HCT116 (cell line): ENCODE data around the gene IDH3G. TPM values are rescaled to one million over a fixed set of nuclear protein-coding genes. Genes with fewer than 3 reads are reported as not detected.

ENCODE experiments used
- ATAC-seq: fragments of 200-7000 bp; cut with Tn5 transposase; 2 replicates; pipeline ENCODE4 v1.9.1; 2020; ENCODE audit warnings: mild to moderate bottlenecking, moderate library complexity
- BruUV-seq: library from RNA; stranded (reverse); fragments of 400-500 nt; replicated peaks from 2 replicates; lab custom pipeline; 2021; lab: Mats Ljungman, UMichigan
- CTCF ChIA-PET: fragments of 300-600 bp; sonication (Branson Sonifier 250); formaldehyde crosslinking; loops from one replicate; lab custom pipeline; 2021; ENCODE audit warnings: antibody characterized with exemption; lab: Charles Lee
- POLR2A ChIA-PET: fragments of 300-600, 350-600 bp; sonication (Branson Sonifier 250); formaldehyde crosslinking; loops from one replicate; lab custom pipeline; 2021; ENCODE audit warnings: antibody characterized with exemption; lab: Charles Lee
- RAD21 ChIA-PET, 2 experiments: fragments of 300-600 bp; sonication (Branson Sonifier 250); formaldehyde crosslinking; loops; one replicate each; lab custom pipeline; 2023; ENCODE audit warnings: low total read pairs in 2 of 2; ENCODE audit not compliant: uncharacterized antibody in 2 of 2, unreplicated experiment in 2 of 2, low non-redundant PET in 1 of 2; lab: Charles Lee
- DNase-seq: peaks from one replicate; pipeline ENCODE4 v3.0.0-alpha.2; 2010; ENCODE audit warnings: low read depth, low spot score
- H2AFZ ChIP-seq: fragments of 200-600 bp; shearing (Covaris generic), sonication (generic); 2 replicates; pipeline ENCODE4 v1.6.1; 2017; ENCODE audit warnings: low read depth, mixed run types, mixed read lengths, antibody characterized with exemption, low read length; ENCODE audit not compliant: poor library complexity, severe bottlenecking
- H3K27ac ChIP-seq: 2 replicates; pipeline ENCODE4 v1.5.1; 2012; ENCODE audit warnings: low read depth, low read length
- H3K27me3 ChIP-seq: fragments of 200-600 bp; sonication (generic); 2 replicates; pipeline ENCODE4 v1.6.1; 2016; ENCODE audit warnings: mixed run types, low read length, mixed read lengths; ENCODE audit not compliant: insufficient read depth
- H3K36me3 ChIP-seq, 2 experiments: fragments of 200-500 bp in 1 of 2; fragments of 200-600 bp in 1 of 2; sonication (Bioruptor generic) in 1 of 2; sonication (generic) in 1 of 2; 2 replicates each; pipeline versions ENCODE4 v1.5.1 to v1.6.1; 2014 to 2016; ENCODE audit warnings: low read length in 2 of 2, inconsistent platforms in 1 of 2, mixed read lengths in 1 of 2, mixed run types in 1 of 2; ENCODE audit not compliant: insufficient read depth in 2 of 2, control insufficient read depth in 1 of 2
- H3K4me1 ChIP-seq, 2 experiments: fragments of 200-600 bp in 1 of 2; sonication (generic) in 1 of 2; 2 replicates each; pipeline versions ENCODE4 v1.5.1 to v1.6.1; 2012 to 2017; ENCODE audit warnings: low read length in 2 of 2, inconsistent platforms in 1 of 2, mild to moderate bottlenecking in 1 of 2, mixed read lengths in 1 of 2, mixed run types in 1 of 2, moderate library complexity in 1 of 2; ENCODE audit not compliant: insufficient read depth in 2 of 2, control insufficient read depth in 1 of 2
- H3K4me2 ChIP-seq: fragments of 200-600 bp; sonication (generic); 2 replicates; pipeline ENCODE4 v1.6.1; 2017; ENCODE audit warnings: mixed run types, low read length, mixed read lengths
- H3K4me3 ChIP-seq, 2 experiments: fragments of 200-600 bp in 1 of 2; sonication (generic) in 1 of 2; replicated peaks in 1 of 2; 2 replicates each; pipeline ENCODE4 v1.5.1; 2011 to 2016; ENCODE audit warnings: low read length in 2 of 2, control low read depth in 1 of 2, low read depth in 1 of 2, mild to moderate bottlenecking in 1 of 2, mixed read lengths in 1 of 2, mixed run types in 1 of 2
- H3K79me2 ChIP-seq: fragments of 200-600 bp; sonication (generic); 2 replicates; pipeline ENCODE4 v1.6.1; 2017; ENCODE audit warnings: mild to moderate bottlenecking, mixed run types, low read length, moderate library complexity, mixed read lengths; ENCODE audit not compliant: insufficient read depth
- H3K9ac ChIP-seq: fragments of 200-600 bp; sonication (generic); 2 replicates; pipeline ENCODE4 v1.6.1; 2016; ENCODE audit warnings: low read length, mixed read lengths
- H3K9me2 ChIP-seq: fragments of 200-600 bp; sonication (generic), shearing (Covaris generic); 2 replicates; pipeline ENCODE4 v1.6.1; 2017; ENCODE audit warnings: mixed run types, mild to moderate bottlenecking, moderate library complexity; ENCODE audit not compliant: insufficient read depth
- H3K9me3 ChIP-seq, 2 experiments: fragments of 200-500 bp in 1 of 2; fragments of 200-600 bp in 1 of 2; sonication (Bioruptor generic) in 1 of 2; sonication (generic) in 1 of 2; 2 replicates each; pipeline ENCODE4 v1.6.1; 2014 to 2017; ENCODE audit warnings: low read length in 2 of 2, mixed read lengths in 2 of 2, inconsistent platforms in 1 of 2, low read depth in 1 of 2, mild to moderate bottlenecking in 1 of 2, mixed run types in 1 of 2, moderate library complexity in 1 of 2; ENCODE audit not compliant: control insufficient read depth in 1 of 2, insufficient read depth in 1 of 2
- H4K20me1 ChIP-seq: fragments of 200-600 bp; sonication (generic), shearing (Covaris generic); 2 replicates; pipeline ENCODE4 v1.6.1; 2017; ENCODE audit warnings: mixed run types, mild to moderate bottlenecking, moderate library complexity; ENCODE audit not compliant: insufficient read depth
- CBX3 ChIP-seq: IDR thresholded peaks from 2 replicates; pipeline ENCODE4 v1.6.1; 2012; ENCODE audit warnings: low read depth
- CEBPB ChIP-seq: IDR thresholded peaks from 2 replicates; pipeline ENCODE4 v1.6.1; 2012; ENCODE audit warnings: low read depth
- ELF1 ChIP-seq: IDR thresholded peaks from 2 replicates; pipeline ENCODE4 v1.6.1; 2012; ENCODE audit warnings: low read depth, borderline replicate concordance
- EZH2 ChIP-seq: fragments of 200-600 bp; sonication (generic); IDR thresholded peaks from 2 replicates; pipeline ENCODE4 v1.6.1; 2017; ENCODE audit warnings: antibody characterized with exemption, mixed run types
- EZH2phosphoT487 ChIP-seq: fragments of 200-600 bp; IDR thresholded peaks from 2 replicates; pipeline ENCODE4 v1.6.1; 2018; ENCODE audit warnings: antibody characterized with exemption, borderline replicate concordance
- JUND ChIP-seq: IDR thresholded peaks from 2 replicates; pipeline ENCODE4 v1.6.1; 2012
- POLR2A ChIP-seq: IDR thresholded peaks from 2 replicates; pipeline ENCODE4 v1.7.0; 2011; ENCODE audit warnings: borderline replicate concordance; ENCODE audit not compliant: insufficient read depth, insufficient read length; ENCODE audit errors: extremely low read depth
- POLR2AphosphoS5 ChIP-seq: IDR thresholded peaks from 2 replicates; pipeline ENCODE4 v1.6.1; 2011; ENCODE audit warnings: mild to moderate bottlenecking, low read depth, low read length, moderate library complexity
- TCF7L2 ChIP-seq: IDR thresholded peaks from 2 replicates; pipeline ENCODE4 v1.7.0; 2011; ENCODE audit warnings: borderline replicate concordance, inconsistent platforms; ENCODE audit not compliant: insufficient read depth, insufficient read length; ENCODE audit errors: extremely low read depth
- YY1 ChIP-seq: IDR thresholded peaks from 2 replicates; pipeline ENCODE4 v1.6.1; 2011; ENCODE audit warnings: low read length, low read depth, moderate library complexity, mild to moderate bottlenecking; ENCODE audit not compliant: insufficient replicate concordance; ENCODE audit errors: extremely low read depth
- ZFX ChIP-seq: fragments of 450-650 bp; IDR thresholded peaks from 2 replicates; pipeline ENCODE4 v1.6.1; 2017
- intact Hi-C: fragments of 100-400 bp; cut with micrococcal nuclease; formaldehyde crosslinking; loops from 2 replicates; pipeline ENCODE4 v1.10.0; 2022
- total RNA-seq: library from RNA; stranded (reverse); gene quantifications from one replicate; pipeline ENCODE4 v1.2.1, GENCODE V29; 2021; ENCODE audit not compliant: unreplicated experiment

The IDH3G gene
- total RNA-seq, 1 experiment from 2014 or later, result 49.7 TPM

GRCh38 chrX:153816831-153817690 lies 22.9 kb upstream of the IDH3G start:
- RAD21 ChIA-PET, result no interaction called here
- H4K20me1 ChIP-seq, result no peaks in the 10 kb centered on the region
- TF ChIP-seq POLR2AphosphoS5 (no peak), POLR2A (no peak), EZH2 (no peak)
- no peak overlapping the region for H3K4me2 ChIP-seq
- no TSS peak for BruUV-seq
- H3K9me3 ChIP-seq, result no peaks in the 10 kb centered on the region
- POLR2A ChIA-PET, result no interaction called here
- ATAC-seq, result no peak
- intact Hi-C loops, result no loop called here
- H2AFZ ChIP-seq, result no peak overlapping the region
- H3K4me1 ChIP-seq, result peaks cover 0 to 9% of the 10 kb centered on the region in 2 experiments; a peak in 2 of 4 replicates
- DNase-seq, result no peak
- H3K79me2 ChIP-seq, result no peaks in the 10 kb centered on the region
- no peaks in the 10 kb centered on the region for H3K36me3 ChIP-seq
- CTCF ChIA-PET, result no interaction called here
- no peak overlapping the region for H3K9ac ChIP-seq
- H3K9me2 ChIP-seq, result no peaks in the 10 kb centered on the region
- H3K27ac ChIP-seq, result no peak overlapping the region
- H3K4me3 ChIP-seq, result no peak overlapping the region
- H3K27me3 ChIP-seq, result no peaks in the 10 kb centered on the region

- POLR2A ChIA-PET, result no interaction called here
- H3K9ac ChIP-seq, result no peak overlapping the region
- RAD21 ChIA-PET, result no interaction called here
- no peaks in the 10 kb centered on the region for H3K36me3 ChIP-seq
- CTCF ChIA-PET, result no interaction called here
- H3K9me3 ChIP-seq, result no peaks in the 10 kb centered on the region
- H3K4me3 ChIP-seq, result no peak overlapping the region
- H2AFZ ChIP-seq, result no peak overlapping the region
- DNase-seq (no peak), ATAC-seq (no peak)
- H4K20me1 ChIP-seq, result no peaks in the 10 kb centered on the region
- TF ChIP-seq JUND (no peak), CBX3 (no peak), ELF1 (no peak), YY1 (no peak), CEBPB (no peak), ZFX (no peak), TCF7L2 (no peak), POLR2A (no peak), EZH2phosphoT487 (no peak)
- H3K79me2 ChIP-seq, result no peaks in the 10 kb centered on the region
- intact Hi-C loops, result no loop called here
- no peak overlapping the region for H3K4me2 ChIP-seq
- H3K4me1 ChIP-seq, result peaks cover 0 to 9% of the 10 kb centered on the region in 2 experiments; a peak in 2 of 4 replicates
- H3K9me2 ChIP-seq, result no peaks in the 10 kb centered on the region
- no TSS peak for BruUV-seq
- no peak overlapping the region for H3K27ac ChIP-seq
- H3K27me3 ChIP-seq, result no peaks in the 10 kb centered on the region
Measured at GRCh38 chrX:153814591-153815315, 20.6 kb upstream of the IDH3G start.
